Vagina (tissue), 2 donors: ENCODE measurements around the gene SPRED1.

Experiments used
- CTCF ChIP-seq, 3 experiments: fragments of 450-650 bp in 2 of 3; fragments of 200-600 bp in 1 of 3; sonication (generic) in 1 of 3; IDR thresholded peaks; one replicate each; pipeline ENCODE4 v1.5.1; 2017 to 2019; ENCODE audit warnings: antibody characterized with exemption in 3 of 3, mild to moderate bottlenecking in 2 of 3, moderate library complexity in 2 of 3
- POLR2AphosphoS5 ChIP-seq, 2 donors: sonication (generic); formaldehyde crosslinking; IDR thresholded peaks; one replicate each; pipeline ENCODE4 v1.9.0; 2017; ENCODE audit warnings: antibody characterized with exemption in 2 of 2, mild to moderate bottlenecking in 2 of 2, low read depth in 1 of 2; ENCODE audit not compliant: insufficient read depth in 1 of 2

DNA sequence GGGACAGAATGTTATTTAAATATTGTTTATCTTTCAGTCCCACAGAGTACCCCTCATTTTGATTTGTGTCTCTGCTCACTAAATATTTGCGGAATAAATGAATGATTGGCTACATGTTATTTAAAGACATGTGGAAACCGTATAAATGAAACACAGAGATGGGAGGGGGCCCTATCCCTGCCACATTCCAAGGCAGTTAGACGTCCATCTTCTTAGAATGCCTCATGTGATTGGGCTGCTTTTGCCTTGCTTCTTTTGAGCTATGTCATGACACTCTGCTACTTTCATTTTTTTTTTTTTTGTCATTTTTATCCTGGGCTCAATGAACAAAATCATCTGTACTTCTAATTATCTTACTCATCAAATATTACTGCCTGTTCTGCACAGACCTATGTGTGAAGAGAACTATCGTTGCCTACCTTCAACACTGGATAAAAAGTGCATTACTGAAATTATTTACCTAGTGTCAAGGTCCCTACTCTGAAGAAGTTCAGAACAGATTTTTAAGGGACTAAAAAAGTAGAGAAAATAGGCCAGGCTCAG is 117.4 kb downstream of the SPRED1 start:
- TF ChIP-seq POLR2AphosphoS5 (IDR thresholded peaks at IDR 0.05; ENCODE audit: insufficient read depth in 1 of 2, low read depth in 1 of 2), result no peak
- no peak for TF ChIP-seq CTCF (IDR thresholded peaks at IDR 0.05)
